ENCODE results near the gene THYN1.
"Not testable (repeated sequence)": the region's sequence is repeated elsewhere in the genome, so short reads cannot be mapped to it uniquely, and the experiment has no call there.

The THYN1 gene

DNA sequence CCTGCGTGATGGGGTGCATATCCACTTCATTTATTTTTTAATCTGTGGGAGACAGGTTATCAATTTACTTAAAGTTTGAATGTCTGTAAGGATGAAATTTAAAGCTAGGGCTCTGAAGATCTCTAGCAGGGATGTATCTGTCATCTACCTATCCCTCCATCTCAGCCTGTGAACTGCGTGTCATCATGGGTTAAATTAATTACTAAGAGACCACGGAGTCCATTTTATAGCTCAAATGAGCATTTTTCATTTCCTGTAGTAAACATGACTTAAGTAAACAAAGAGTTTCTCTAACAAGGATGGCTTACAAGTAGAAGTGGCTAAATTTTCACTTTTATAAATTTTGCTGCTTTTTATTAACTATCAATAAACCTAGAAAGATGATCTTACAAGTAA lies 20.2 kb upstream of the THYN1 start:
- DNase-seq = no peak

DNA sequence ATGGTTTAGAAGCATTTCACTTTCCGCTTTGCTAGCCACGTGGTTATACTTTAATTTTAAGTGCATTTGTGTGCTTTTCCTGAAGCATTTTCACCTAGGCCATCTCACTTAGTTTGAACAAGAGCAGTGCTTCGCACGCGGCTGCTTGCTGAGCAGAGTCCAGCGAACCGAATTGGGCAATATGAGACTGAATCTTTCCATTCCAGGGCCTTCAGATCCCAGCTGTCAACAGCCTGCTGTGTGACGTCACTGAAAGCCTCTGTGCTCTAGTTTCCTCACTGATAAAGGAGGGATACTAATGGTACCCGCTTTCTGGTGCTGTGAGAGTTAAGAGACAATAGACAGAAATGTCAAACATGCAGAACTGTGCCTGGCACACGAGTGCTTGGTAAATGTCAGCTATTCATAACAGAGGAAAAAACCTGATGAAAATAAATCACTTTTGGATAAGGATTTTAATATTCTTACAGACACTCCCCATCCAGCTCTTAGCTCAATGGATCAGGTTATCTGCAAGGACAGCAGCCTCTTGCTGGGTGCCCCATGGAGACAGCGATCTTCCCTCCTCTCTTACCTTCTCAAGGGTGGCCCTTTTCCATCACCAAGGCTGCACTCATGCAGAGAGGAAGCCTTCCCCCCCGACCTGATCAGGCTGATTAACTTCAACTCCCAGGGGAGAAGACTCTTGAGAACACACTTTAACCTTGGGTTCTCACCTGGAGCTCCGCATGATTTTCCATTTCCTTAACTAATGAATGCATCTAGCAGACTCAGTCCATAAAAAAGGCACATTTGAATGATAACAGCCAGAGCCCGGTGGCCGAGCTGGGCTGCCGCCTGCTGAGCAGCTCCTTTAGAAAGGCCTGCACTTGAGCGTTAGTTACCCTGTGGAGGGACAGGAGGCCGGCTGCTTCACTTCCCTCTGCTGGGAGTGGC lies 19.5 kb upstream of the THYN1 start:
- no peak for DNase-seq

DNA sequence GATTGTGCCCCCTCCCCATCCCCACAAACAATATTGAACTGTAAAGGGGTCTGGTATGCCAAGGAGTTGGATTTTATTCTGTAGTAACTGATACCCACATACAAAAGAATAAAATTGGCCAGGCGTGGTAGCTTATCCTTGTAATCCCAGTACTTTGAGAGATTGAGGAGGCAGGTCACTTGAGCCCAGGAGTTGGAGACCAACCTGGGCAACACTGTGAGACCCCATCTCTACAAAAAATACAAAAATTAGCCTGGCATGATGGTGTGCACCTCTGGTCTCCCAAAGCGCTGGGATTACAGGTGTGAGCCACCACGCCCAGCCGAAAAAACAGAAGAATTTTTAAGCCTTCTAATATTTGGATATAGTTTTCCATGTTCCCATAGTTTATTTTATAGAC lies 18.8 kb upstream of the THYN1 start:
- no peak for DNase-seq

DNA sequence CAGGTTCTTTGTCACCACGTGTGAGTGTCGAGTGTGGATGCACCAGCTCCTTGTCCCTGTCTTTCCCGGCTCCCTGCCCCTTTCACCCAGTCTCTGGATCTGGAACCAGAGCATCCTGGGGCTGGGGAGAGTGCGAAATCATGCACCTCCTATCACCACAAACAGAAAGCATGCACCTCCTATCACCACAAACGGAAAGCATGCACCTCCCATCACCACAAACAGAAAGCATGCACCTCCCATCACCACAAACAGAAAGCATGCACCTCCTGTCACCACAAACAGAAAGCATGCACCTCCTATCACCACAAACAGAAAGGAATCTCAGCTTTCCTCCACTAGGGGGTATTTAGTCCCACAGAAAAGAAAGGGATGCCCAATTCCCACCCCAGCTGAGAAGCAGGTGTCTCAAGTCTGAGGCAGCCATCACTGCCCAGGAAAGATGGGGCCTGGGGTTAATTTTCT lies 17.1 kb upstream of the THYN1 start:
- DNase-seq = peak; percentile 33

DNA sequence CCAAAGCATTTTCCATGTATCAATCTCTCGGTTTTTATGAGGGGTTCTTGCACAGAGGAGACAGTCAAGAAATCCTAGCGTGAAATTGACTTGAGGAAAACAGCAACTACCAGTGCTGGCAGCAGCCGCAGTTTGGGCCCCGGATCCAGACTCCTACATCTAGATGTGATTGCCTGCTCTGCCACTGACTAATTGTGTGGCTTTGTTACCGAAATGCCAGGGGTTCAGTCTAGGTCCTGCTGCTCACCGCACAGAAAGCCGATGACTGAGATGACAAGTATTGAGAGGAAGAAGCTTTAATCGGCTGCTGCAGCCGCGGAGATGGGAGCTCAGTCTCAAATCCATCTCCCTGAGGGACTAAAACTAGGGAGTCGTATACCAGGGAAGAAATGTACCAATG lies 14.8 kb upstream of the THYN1 start:
- no peak for DNase-seq

DNA sequence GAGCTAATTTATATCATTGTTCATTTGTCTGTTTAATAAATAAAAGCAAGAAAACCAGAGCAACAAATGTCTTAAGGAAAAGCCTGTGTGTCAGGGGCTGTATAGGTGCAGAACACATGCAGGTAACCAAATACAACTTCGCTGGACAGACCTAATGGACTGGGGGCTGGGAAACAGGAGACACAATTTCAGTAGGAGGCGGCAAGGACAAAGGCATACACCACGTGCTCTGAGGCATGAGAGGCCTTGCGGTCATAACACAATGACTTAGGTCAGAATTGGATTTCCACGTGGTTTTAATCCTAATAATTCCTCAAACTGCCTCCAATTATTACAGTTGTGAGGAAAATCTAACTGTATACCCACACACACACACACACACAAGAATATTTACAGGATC lies 14.3 kb upstream of the THYN1 start:
- DNase-seq = no peak

DNA sequence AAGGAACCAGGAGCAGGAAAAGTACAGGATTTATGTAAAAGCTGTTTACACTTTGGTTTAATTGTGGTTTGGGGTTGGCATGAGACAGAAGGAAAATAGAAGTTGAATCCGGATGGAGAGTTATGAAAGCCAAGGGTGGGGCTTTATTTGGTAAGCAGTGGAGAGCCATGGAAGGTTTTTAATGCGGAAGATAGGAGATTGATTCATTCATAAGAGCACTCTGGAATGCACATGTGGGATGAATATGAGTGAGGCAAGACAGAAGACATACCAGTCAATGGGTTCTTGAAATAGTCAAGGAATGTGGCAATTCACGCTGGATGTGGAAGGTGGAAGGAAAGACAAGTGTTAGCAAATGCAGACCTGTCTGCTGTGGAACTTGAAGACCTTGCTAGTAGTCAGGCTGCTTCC lies 13.7 kb upstream of the THYN1 start:
- DNase-seq = no peak

DNA sequence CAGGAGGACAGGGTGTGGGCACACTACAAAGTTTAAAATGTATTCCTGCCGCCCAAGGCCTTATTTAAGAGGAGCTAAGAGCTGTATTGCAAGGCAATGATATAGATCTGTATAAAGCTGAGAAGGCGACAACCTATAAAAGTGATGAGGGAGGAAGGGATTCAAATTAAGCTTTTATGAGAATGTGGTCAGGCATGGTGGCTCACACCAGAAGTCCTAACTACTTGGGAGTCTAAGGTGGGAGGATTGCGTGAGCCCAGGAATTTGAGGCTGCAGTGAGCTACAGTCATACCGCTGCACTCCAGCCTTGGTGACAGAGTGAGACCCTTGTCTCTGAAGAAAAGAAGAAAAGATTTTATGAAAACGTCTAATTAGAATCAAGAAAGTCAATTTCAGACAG lies 13.3 kb upstream of the THYN1 start:
- no peak for DNase-seq

DNA sequence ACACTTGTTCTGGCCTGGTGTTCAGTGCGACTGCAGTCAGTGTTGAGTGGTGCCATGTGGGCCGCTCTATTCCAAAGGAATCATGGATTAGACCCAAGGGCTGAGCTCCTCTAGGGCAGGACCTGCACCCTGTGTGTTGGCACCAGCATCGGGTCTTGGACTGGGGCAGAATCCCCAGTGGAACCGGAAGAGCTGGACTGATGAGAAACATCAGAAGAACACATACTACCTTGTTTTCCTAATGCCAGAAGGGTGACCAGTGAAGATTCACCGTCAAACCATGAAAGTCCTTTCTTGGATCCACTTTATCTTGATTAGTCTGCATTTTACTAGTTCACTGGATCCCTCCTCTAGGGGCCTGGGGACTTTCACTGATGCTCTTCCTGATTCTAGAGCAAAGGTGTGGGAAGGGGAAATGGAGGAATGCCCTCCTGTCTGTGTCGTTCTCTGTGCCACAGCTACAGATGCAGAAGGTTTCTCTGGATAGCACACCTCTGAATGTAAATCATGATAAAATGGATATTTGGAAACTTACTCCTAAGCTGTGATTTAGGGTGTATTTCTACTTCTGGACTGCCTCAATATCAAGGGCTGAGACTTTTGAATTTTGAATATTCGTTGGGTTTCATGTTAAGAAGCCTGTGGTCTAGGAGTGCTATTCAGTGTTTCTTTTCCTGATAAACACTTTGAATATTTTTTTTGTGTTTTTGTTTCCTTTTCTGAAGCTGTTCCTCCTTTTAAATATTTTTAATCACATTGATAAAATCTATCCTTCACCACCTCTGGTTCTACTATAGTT lies 12.0 kb upstream of the THYN1 start:
- DNase-seq = no peak

DNA sequence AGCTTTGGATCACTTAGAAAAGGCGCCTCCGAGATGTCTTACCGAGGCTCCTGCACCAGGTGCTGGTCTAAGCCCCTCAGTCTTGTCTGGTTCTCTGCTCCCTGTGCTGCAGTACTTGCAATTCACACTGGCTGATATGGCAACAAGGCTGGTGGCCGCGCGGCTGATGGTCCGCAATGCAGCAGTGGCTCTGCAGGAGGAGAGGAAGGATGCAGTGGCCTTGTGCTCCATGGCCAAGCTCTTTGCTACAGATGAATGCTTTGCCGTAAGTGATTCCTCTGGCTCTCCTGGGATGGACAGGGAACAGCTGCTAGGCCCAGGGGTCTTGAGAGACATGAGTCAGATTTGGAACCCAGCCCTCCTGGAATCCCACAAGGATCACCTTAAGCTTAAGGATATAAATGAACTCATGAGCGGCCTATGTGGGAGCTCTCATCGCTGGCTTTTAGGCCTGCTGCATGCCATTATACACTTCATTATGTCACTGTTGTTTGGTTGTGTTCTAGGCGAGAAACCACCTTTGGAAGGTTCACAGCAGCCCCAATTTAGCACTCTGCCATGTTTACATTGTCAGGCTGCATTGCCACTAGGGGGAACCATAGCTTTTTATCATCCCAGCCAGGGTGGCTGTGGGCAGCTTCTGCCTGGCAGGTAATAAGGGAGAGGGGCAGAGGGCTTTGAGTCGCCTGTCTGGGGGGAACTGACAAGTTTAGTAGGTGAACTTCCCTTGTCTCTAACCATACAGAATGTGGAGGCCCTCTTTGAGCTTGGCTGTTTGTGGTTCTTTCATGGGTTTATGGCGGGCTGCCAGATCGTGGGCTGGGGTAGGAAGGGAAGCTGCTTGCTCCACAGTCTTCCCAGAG lies 8.7 kb upstream of the THYN1 start:
- peak; percentile 28 for DNase-seq

DNA sequence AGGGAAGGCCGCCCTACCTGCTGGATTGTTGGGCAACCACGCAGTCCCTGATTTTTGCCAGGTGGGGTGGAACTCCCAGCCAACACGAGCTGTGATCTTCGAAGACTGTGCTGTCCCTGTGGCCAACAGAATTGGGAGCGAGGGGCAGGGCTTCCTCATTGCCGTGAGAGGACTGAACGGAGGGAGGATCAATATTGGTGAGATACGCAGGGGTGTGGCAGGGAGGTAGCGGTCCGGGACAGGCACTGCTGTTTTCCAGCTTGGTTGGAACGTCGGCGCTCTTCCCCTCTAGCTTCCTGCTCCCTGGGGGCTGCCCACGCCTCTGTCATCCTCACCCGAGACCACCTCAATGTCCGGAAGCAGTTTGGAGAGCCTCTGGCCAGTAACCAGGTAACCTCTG lies 7.8 kb upstream of the THYN1 start:
- no peak for DNase-seq

DNA sequence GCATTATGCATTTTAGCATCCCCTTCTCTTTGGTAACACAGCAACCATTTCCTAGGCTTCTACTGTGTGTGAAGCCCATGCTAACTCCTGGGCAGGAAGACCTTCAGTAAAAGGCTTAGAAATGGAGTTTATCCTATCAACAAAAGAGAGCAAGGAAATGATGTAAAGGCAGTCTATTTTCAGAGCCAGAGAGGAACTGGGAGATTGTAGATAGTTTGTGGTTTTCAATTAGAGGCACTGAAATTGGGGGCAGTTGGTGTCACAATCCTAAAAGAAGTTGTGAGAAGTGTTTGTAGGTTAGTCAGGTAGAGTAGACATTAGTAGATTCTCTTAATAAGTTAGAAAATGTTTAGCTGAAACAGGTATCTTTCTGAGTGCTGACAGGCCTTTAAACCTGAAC lies 7.4 kb upstream of the THYN1 start:
- DNase-seq = no peak

DNA sequence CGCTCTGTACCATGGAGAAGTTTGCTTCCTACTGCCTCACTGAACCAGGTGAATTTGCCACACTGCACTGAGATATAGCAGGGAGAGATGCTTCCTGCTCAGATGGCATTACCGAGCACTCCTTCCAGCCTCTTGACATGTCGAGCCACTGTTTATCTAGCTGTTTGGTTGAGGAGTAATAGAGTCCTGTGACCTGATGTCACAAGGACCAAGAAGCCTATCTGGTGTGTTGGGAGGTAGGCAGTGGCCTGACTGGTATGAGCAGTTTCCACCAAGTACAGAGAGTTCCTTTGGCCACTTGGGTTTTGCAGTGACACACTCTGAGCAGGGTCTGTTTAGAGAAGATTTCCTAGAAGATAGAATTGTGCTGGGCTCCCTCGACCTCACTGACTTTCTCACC lies 5.4 kb upstream of the THYN1 start:
- DNase-seq = no peak

DNA sequence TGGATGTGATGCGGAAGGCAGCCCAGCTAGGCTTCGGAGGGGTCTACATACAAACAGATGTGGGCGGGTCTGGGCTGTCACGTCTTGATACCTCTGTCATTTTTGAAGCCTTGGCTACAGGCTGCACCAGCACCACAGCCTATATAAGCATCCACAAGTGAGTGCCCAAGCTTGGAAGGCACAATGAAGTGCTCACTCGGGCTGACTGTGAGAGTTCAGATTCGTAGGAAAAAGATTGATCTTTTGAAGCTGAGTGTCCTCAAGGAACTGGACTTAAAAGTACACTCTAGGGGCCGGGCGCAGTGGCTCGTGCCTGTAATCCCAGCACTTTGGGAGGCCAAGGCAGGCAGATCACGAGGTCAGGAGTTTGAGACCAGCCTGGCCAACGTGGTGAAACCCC lies 3.9 kb upstream of the THYN1 start:
- no peak for DNase-seq

DNA sequence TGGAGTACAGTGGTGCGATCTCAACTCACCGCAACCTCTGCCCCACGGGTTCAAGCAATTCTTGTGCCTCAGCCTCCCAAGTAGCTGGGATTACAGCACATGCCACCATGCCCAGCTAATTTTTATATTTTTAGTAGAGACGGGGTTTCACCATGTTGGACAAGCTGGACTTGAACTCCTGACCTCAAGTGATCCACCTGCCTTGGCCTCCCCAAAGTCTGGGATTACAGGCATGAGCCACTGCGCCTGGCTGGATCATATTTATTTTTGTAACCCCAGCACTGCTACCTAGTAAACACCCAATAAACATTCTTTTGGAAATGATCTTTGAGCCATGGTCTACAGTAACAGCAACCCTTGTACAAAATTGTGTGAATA lies 2.0 kb upstream of the THYN1 start:
- DNase-seq = not testable (repeated sequence)

DNA sequence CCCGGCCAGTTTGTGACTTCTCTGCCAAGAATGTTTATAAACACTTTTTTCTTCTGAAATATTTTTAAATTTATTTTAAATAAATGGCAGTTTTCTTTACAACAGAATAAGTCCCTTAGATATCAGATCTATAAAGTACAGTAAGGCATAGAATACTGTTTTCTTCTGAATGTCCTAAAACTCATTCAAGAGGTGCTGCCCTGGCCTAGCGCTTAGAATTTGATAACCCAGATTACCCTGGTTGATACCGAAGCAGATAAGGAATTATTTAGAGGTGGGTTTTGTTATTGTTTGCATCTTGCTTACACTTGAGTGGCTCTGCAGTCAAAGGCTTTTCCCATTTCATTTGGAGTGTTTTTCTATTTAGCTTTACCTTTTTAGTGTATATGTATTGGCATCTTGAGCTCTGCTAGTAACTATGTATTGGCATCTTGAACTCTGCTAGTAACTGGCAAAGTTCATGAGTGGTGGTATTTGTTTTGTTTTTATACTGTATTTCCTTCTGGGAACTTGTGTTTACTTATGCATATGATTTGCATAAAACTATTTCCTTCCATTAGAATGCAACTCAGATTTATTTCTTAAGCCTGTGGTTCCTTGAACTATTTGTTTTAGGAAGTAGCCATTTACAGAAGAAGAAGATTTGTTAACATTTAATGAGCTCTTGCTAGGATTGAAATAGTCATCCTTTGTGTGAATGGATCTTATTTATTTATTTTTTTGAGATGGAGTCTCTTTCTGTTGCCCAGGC lies 1.5 kb upstream of the THYN1 start:
- DNase-seq = no peak

DNA sequence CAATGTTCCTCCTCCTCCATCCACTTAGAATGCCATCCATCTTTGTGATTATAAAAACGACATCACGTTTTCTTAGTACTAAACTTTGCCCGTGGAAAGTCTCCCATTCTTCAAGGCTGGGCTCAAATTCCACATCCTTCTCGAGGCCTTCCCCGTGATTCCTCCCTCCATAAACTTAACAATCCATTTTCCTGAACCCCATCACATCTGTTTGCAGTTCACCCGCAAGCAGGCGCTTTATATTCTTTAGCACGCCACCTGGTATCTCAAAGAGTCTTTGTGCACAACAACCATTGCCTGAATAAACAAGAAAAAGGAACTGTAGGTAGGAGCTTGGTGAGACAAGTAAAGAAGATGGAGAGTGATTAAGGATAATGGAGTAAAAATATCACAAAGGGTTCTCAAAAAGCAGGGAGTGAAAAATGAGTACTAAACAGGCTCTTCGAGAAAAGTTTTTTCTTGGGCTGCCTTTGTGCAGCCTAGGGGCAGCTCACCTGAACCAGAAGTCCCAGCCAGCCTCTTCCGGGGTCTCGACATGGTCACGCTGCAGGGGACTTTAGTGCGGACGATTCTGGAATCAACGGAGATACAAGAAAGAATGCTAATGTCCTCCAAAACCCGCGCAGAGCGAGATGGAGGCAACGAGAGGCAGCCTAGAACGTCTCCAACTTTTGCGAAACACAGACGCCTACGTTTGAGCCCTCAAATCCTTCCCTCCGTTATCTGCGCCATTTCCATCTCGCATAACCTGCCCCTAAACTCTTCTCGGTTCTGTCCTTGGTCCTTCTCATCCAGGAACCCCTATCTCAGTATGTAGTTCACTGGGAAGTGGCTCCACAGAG lies 585 bp downstream of the THYN1 start:
- peak; percentile 68 for DNase-seq

DNA sequence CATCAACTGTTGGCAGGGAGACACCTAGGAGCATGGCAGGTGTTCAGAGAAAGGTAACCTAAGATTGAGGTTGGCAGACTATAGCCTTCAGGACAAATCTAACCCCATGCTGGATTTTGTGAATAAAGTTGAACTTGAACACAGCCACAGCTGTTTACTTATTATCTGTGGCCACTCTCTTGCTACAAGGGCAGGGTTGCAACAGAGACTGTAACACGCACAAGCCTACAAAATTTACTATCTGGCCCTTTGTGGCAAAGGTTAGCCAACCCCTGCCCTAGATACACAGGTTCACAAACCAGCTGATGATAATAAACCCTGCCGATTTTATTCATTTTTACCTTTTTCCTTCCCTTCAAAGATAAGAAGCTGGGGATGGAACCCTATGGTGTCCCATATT lies 2.5 kb downstream of the THYN1 start:
- no peak for DNase-seq

DNA sequence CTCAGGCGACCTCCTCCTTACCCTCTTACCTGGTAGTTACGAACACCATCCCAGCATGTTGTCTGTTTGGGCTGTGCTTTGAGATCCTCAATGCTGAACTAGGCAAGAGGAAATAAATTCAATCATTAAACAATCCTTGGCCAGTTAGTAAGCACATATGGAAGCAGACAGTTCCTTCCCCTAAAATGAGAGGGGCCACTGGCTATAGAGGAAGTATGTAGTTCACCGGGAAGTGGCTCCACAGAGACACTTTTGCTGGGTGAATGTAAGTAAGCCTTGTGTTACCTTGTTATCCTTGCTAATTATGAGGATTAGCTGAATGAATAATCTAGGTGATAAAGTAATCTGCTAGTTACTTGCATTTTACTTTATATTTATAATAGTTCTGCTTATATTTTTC lies 2.9 kb downstream of the THYN1 start:
- DNase-seq = no peak

DNA sequence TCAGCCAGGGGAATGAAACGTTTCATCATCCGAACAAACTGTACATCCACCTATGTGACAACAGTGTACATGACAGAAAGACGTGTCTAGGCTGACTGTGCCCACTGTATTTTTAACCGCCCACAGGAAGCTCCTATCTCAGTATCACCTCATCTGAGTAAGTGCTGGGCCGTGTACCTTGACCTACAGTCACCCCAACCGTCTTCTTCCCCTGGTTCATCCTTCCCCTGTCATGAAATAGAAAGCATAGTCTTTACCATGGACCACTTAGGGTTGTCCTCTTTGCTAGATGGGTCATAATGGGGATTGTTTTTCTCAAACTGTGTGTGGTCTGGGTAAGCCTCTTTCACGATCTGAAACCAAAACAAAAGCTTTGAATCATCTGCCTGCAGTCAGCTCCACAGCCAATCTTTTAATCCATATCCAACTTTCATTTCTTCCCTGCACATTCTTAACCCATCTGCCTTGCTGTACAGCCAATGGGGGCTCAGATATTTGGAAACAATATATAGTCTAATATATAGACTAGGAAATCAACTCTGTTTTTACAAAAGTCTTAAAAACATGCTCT lies 4.2 kb downstream of the THYN1 start:
- DNase-seq = no peak

DNA sequence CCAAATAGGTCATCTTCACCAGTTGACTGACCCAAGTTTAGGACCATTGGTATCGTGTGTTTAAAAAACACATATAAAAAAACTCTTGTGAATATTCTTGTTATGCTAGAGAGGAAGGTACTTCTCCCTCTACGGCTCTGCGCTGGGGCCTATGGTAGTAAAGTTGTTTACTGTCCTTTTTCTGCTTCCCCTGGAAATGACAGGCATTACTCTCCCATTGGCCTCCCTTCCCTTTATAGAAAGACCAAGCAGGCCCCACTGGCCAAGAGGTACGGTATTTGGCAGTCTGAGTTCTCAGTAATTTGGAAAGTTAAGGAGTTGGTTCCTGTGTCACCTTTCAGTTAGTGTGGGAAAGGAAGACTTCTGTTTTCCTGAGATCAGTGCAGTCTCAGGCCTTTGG lies 6.5 kb downstream of the THYN1 start:
- DNase-seq = no peak
